ENCODE measurements around the gene SNTB2. TPM values are rescaled to one million over a fixed set of nuclear protein-coding genes. Genes with fewer than 3 reads are reported as not detected.
A peak's percentile ranks its signal among the peaks of the same experiment; 100 is the strongest.

SNTB2 gene
- total and polyA plus RNA-seq, 2 of the 13 experiments (the other 11 are each of a cell fraction or from before 2014, with no cell fraction given) = 11.5 to 19.2 TPM

GRCh38 chr16:69329369-69330285 lies 142.7 kb downstream of the SNTB2 start (continued):
- TF ChIP-seq ZNF432 (CRISPR knock-in tag; IDR thresholded peaks at IDR 0.05; ENCODE audit: borderline replicate concordance) (no peak), PBX3 (CRISPR knock-in tag; IDR thresholded peaks at IDR 0.05; ENCODE audit: borderline replicate concordance) (no peak), ZNF562 (CRISPR knock-in tag; IDR thresholded peaks at IDR 0.05; ENCODE audit: borderline replicate concordance) (no peak), ZNF292 (CRISPR knock-in tag; IDR thresholded peaks at IDR 0.05; ENCODE audit: borderline replicate concordance, low read depth) (peak; percentile 61; the same call in 1 of the 2 replicates), HNRNPH1 (optimal IDR thresholded peaks at IDR 0.05; ENCODE audit: low read depth, low read length) (no peak), THRA (CRISPR knock-in tag; IDR thresholded peaks at IDR 0.05; ENCODE audit: borderline replicate concordance) (no peak), ZNF256 (CRISPR knock-in tag; conservative IDR thresholded peaks at IDR 0.05) (no peak; the same call in 1 of the 2 replicates), ATF7-NPFF (CRISPR knock-in tag; IDR thresholded peaks at IDR 0.05; ENCODE audit: low read depth) (no peak), MYPOP (CRISPR knock-in tag; IDR thresholded peaks at IDR 0.05) (no peak), XRCC5 (optimal IDR thresholded peaks at IDR 0.05; ENCODE audit: low read length) (no peak), TIGD3 (CRISPR knock-in tag; IDR thresholded peaks at IDR 0.05; ENCODE audit: borderline replicate concordance) (peak; percentile 87; the same call in 1 of the 2 replicates), ZNF546 (CRISPR knock-in tag; conservative IDR thresholded peaks at IDR 0.05) (no peak; the same call in 1 of the 2 replicates), KAT2B (IDR thresholded peaks at IDR 0.05; ENCODE audit: borderline replicate concordance, low read depth, low read length) (no peak), ZNF572 (CRISPR knock-in tag; IDR thresholded peaks at IDR 0.05) (peak; percentile 92; the same call in 1 of the 2 replicates), ZNF891 (CRISPR knock-in tag; IDR thresholded peaks at IDR 0.05) (peak; percentile 52; the same call in 1 of the 2 replicates), HOXD1 (CRISPR knock-in tag; IDR thresholded peaks at IDR 0.05) (no peak), CEBPZ (IDR thresholded peaks at IDR 0.05; ENCODE audit: low read length) (no peak), ZNF784 (CRISPR knock-in tag; IDR thresholded peaks at IDR 0.05; ENCODE audit: borderline replicate concordance) (no peak)
